Measurements from ENCODE around the gene NRARP. TPM values are rescaled to one million over a fixed set of nuclear protein-coding genes. Genes with fewer than 3 reads are reported as not detected.

NRARP gene
- total RNA-seq, 2 experiments from 2014 or later, result 0.96 to 1.4 TPM

DNA sequence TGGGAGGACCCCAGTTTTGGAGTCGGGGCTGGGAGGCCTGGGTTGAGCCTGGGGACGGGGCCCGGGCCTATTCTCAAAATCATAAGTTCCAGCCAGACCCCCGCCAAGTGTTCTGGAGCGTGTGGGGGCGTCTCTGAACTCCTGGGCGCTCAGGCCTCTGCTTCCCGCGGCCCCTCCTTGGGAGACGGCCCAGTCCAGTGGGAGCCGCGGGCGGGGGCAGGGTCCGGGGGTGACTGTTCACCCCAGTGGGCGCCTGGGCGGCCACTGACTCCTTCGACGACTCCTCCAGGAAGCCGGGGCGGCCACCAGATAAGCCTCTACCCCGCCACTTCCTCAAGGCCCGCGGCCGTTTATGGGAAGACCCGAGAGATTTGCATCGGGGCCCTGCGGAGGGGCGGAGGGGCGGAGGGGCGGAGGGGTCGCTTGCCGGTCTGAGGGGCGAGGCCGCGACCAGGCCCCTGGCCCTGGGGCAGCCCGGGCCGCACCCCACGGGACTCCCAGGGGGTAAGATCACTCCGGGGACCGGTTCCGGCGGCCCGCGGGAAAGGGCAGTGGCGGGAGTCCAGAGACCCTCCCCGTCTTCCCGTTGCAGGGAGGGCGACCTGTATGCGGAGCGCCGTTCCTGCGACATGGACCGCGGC, 23.9 kb downstream of the NRARP start:
- Histone ChIP-seq H3K27ac (ENCODE audit: low read depth in 1 of 2, low read length in 2 of 2) (no peak overlapping the region), H3K36me3 (ENCODE audit: insufficient read depth, low read length) (peaks cover 7% of the 10 kb centered on the region), H3K27me3 (ENCODE audit: control insufficient read depth in 1 of 2, insufficient read depth in 2 of 2, low read length in 2 of 2) (peaks cover 9 to 11% of the 10 kb centered on the region in 2 experiments), H3K4me3 (ENCODE audit: low read length) (peak overlapping the region; percentile 70), H3K4me1 (ENCODE audit: insufficient read depth, low read length) (peaks cover 28% of the 10 kb centered on the region), H3K9me3 (ENCODE audit: control insufficient read depth in 1 of 2, insufficient read depth in 1 of 2, low read length in 2 of 2) (no peaks in the 10 kb centered on the region)
- ATAC-seq (ENCODE audit: poor library complexity) (peak; percentile 12), DNase-seq (peak in 2 of 14 experiments; percentile 32 to 47)
- CTCF ChIA-PET, result no interaction called here
- no peak overlapping the region for H3K27ac Mint-ChIP-seq
- no peaks in the 10 kb centered on the region for H3K36me3 Mint-ChIP-seq (ENCODE audit: low read depth)
- peaks cover 18% of the 10 kb centered on the region for H3K27me3 Mint-ChIP-seq
- H3K4me3 Mint-ChIP-seq, result no peak overlapping the region
- peaks cover 15% of the 10 kb centered on the region for H3K4me1 Mint-ChIP-seq (ENCODE audit: low read depth)
- no peak for TF ChIP-seq CTCF (IDR thresholded peaks at IDR 0.05)
- intact Hi-C loops (cut with DNase I, micrococcal nuclease), result no loop called here
- POLR2A ChIA-PET, result interaction anchor here (0.5 to 2.0 kb wide), 3 partner anchors 13 to 37 kb away, joined by 3 to 6 read pairs (median 6); partner anchors contain the start of genes NRARP and TUBB4B
- H3K9me3 Mint-ChIP-seq, result no peaks in the 10 kb centered on the region

- ChIA-PET POLR2A (interaction anchor here (0.5 to 2.0 kb wide), 4 partner anchors 12 to 37 kb away, joined by 3 to 6 read pairs (median 4); partner anchors contain the start of genes NRARP and TUBB4B), CTCF (no interaction called here)
- Histone ChIP-seq H3K9me3 (ENCODE audit: control insufficient read depth in 1 of 2, insufficient read depth in 1 of 2, low read length in 2 of 2) (no peaks in the 10 kb centered on the region), H3K27me3 (ENCODE audit: control insufficient read depth in 1 of 2, insufficient read depth in 2 of 2, low read length in 2 of 2) (peaks cover 9 to 11% of the 10 kb centered on the region in 2 experiments), H3K27ac (ENCODE audit: low read depth in 1 of 2, low read length in 2 of 2) (no peak within 1 kb of the TSS), H3K4me3 (ENCODE audit: low read length) (peak within 1 kb of the TSS; percentile 70), H3K36me3 (ENCODE audit: insufficient read depth, low read length) (peaks cover 10% of the 10 kb centered on the region), H3K4me1 (ENCODE audit: insufficient read depth, low read length) (peaks cover 28% of the 10 kb centered on the region)
- peak within 1 kb of the TSS; percentile 62 for H3K4me3 Mint-ChIP-seq
- no peak for TF ChIP-seq CTCF (IDR thresholded peaks at IDR 0.05)
- no peak within 1 kb of the TSS for H3K27ac Mint-ChIP-seq
- no peaks in the 10 kb centered on the region for H3K36me3 Mint-ChIP-seq (ENCODE audit: low read depth)
- H3K9me3 Mint-ChIP-seq, result no peaks in the 10 kb centered on the region
- peaks cover 12% of the 10 kb centered on the region for H3K27me3 Mint-ChIP-seq
- ATAC-seq (ENCODE audit: poor library complexity) (peak; percentile 65), DNase-seq (peak in 4 of 14 experiments; percentile 44 to 66 (median 59))
- intact Hi-C loops (cut with DNase I, micrococcal nuclease), result no loop called here
- peaks cover 15% of the 10 kb centered on the region for H3K4me1 Mint-ChIP-seq (ENCODE audit: low read depth)
These were observed 24.6 kb downstream of the NRARP start, which contains the start of gene TOR4A for GRCh38 chr9:137277329-137278041. TOR4A (plus strand) TSS chr9:137277726; CDS start chr9:137278690, 964 bp downstream.

GRCh38 chr9:137276473-137277328, 25.4 kb downstream of the NRARP start:
- H3K27ac Mint-ChIP-seq, result no peak overlapping the region
- peaks cover 15% of the 10 kb centered on the region for H3K4me1 Mint-ChIP-seq (ENCODE audit: low read depth)
- Histone ChIP-seq H3K4me3 (ENCODE audit: low read length) (peak overlapping the region; percentile 70), H3K9me3 (ENCODE audit: control insufficient read depth in 1 of 2, insufficient read depth in 1 of 2, low read length in 2 of 2) (no peaks in the 10 kb centered on the region), H3K36me3 (ENCODE audit: insufficient read depth, low read length) (peaks cover 15% of the 10 kb centered on the region), H3K27ac (ENCODE audit: low read depth in 1 of 2, low read length in 2 of 2) (no peak overlapping the region), H3K27me3 (ENCODE audit: control insufficient read depth in 1 of 2, insufficient read depth in 2 of 2, low read length in 2 of 2) (peaks cover 9 to 11% of the 10 kb centered on the region in 2 experiments), H3K4me1 (ENCODE audit: insufficient read depth, low read length) (peaks cover 35% of the 10 kb centered on the region)
- no peaks in the 10 kb centered on the region for H3K36me3 Mint-ChIP-seq (ENCODE audit: low read depth)
- H3K4me3 Mint-ChIP-seq, result peak overlapping the region; percentile 62
- TF ChIP-seq CTCF (IDR thresholded peaks at IDR 0.05), result no peak
- intact Hi-C loops (cut with DNase I, micrococcal nuclease), result no loop called here
- no peaks in the 10 kb centered on the region for H3K9me3 Mint-ChIP-seq
- no peak for ATAC-seq (ENCODE audit: poor library complexity)
- peaks cover 7% of the 10 kb centered on the region for H3K27me3 Mint-ChIP-seq
- DNase-seq, result peak in 1 of 14 experiments; percentile 19
- ChIA-PET POLR2A (interaction anchor here (0.7 to 2.0 kb wide), 2 partner anchors 25 to 27 kb away, joined by 3 to 6 read pairs; partner anchors contain the start of gene NRARP), CTCF (no interaction called here)
